Coronary artery (tissue), 2 donors: Measurements from ENCODE around the gene CDYL.

Source experiments
- DNase-seq: peaks from one replicate; pipeline ENCODE4 v3.0.0-alpha.2; 2017; ENCODE audit warnings: low spot score
- H3K27ac ChIP-seq, 2 donors: fragments of 200-600 bp; sonication (generic); one replicate each; pipeline ENCODE4 v1.5.1; 2016 to 2019
- H3K4me3 ChIP-seq: fragments of 200-600 bp; sonication (generic); 2 replicates; pipeline ENCODE4 v1.5.1; 2016; ENCODE audit warnings: mild to moderate bottlenecking, moderate library complexity
- TF ChIP-seq, protein P1 (sequence below): fragments of 200-600 bp; sonication (generic); IDR thresholded peaks from one replicate; pipeline ENCODE4 v1.5.1; 2019; ENCODE audit warnings: antibody characterized with exemption

CDYL gene

DNA sequence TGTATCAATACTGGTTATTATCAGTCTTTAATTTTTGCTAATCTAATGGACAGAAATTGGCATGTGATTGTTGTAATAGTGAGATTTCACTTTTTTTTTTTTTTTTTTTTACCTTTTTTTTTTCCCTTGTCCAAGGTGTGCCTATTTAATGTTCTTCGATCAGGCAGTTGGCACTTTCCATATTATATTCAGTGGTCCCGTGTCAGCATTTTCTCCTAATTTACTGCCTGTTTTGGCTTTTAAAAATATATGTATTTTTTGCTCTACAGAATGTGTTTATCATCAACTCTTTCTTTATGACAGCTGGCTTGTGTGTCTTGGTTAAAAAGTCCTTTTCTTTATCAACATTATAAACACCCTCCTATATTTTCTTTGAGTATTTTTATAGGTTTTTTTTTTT lies 39.4 kb downstream of the CDYL start:
- TF ChIP-seq, protein P1, sequence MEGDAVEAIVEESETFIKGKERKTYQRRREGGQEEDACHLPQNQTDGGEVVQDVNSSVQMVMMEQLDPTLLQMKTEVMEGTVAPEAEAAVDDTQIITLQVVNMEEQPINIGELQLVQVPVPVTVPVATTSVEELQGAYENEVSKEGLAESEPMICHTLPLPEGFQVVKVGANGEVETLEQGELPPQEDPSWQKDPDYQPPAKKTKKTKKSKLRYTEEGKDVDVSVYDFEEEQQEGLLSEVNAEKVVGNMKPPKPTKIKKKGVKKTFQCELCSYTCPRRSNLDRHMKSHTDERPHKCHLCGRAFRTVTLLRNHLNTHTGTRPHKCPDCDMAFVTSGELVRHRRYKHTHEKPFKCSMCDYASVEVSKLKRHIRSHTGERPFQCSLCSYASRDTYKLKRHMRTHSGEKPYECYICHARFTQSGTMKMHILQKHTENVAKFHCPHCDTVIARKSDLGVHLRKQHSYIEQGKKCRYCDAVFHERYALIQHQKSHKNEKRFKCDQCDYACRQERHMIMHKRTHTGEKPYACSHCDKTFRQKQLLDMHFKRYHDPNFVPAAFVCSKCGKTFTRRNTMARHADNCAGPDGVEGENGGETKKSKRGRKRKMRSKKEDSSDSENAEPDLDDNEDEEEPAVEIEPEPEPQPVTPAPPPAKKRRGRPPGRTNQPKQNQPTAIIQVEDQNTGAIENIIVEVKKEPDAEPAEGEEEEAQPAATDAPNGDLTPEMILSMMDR = no peak
- Histone ChIP-seq H3K4me3 (no peak overlapping the region), H3K27ac (no peak overlapping the region)
- DNase-seq = no peak

DNA sequence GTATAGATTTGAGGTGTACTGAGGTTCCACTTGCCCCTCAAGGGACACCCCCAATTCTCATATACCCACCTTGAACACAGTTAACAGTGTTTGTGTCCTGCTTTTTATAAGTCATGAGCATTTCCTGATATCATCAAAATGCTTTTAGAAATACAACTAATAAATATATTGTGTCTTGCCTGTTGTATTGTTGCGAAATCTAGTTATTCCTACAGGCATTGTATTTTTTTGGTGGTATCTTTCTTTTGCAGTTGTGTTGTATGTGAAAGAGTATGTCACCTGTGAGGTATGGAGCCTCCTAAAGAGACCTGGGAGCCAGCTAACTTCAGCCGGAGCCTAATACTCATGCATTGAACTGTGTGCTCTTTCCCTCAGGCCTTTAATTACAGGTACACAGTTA lies 40.7 kb downstream of the CDYL start:
- TF ChIP-seq, protein P1 = no peak
- DNase-seq = no peak
- no peak overlapping the region for H3K27ac ChIP-seq
- no peak overlapping the region for H3K4me3 ChIP-seq

DNA sequence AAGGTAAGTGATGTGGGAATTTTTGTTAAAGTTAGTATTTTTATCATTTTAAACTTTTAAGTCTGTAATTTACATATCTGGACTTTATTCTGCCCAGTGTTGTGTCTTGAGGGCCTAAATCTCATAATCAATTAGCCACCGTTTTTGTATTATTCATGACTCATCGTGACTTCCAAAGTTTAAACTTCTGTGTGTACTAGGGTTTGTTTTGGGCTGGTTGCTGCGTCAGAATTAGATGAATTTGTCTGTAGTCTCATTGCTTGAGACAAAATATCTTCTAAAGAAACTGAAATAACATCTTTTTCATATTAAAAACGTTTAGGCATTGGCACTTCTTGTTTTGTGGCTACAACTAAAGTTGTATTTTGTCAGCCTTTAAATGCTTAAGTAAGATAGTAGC lies 41.3 kb downstream of the CDYL start:
- Histone ChIP-seq H3K4me3 (no peak overlapping the region), H3K27ac (no peak overlapping the region)
- DNase-seq = no peak
- TF ChIP-seq, protein P1 = no peak

DNA sequence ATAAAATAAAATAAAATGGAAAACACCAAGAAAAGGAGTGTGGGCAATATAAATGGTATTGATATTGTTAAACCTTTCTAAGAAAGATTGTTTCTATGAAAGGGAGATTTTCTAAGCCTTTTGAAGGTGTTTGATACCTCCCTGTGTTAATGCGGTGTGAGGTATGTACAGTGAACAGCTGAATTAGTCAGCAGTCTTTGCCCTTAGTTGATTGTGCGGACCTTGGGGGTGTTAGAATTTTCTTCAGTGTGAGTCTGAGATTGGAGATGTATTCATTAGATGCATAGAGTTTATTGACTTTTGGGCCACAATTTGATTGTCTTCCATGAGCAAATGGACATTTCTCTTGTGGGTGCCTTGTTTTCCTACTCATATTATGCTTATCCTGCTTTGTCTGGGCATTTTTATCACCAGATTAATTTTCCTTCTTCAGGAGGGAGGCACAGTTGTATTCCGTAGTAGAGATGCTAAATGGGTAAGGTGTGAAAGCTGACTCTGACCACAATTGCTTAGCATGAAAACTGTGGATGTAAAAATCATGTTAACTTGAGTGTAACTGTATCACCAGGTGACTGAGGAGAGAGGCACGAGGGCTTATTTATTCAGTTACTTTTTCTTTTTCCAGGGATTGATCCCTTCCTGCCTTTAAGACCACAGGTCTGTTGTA lies 42.2 kb downstream of the CDYL start:
- DNase-seq = no peak
- Histone ChIP-seq H3K4me3 (no peak overlapping the region), H3K27ac (no peak overlapping the region)
- TF ChIP-seq, protein P1 = no peak

DNA sequence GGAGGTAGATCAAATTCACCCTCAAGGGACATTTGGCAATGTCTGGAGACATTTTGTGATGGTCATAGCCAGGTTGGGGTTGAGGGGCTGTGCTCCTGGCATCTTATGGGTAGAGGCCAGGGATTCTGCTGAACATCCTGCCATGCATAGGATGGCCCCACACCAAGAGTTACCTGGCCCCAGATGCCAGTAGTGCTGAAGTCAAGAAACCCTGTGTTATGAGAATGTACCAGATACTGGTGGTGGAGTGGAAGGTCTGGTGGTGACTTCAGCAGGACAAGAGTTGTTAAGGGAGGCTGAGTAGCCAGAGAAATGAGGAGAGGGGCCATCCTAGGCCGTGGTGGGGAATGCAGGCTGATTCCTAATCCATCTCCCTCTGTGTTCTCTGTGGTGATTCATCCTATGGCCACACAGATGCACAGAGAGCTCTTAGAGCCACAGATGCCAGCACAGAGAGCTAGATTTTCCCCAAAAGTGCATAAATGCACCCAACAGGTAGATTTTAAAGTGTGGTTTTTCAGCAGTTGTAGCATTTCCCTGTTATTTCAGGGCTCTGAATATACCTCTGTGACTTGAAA lies 43.6 kb downstream of the CDYL start:
- Histone ChIP-seq H3K27ac (no peak overlapping the region), H3K4me3 (no peak overlapping the region)
- TF ChIP-seq, protein P1 = no peak
- DNase-seq = no peak

DNA sequence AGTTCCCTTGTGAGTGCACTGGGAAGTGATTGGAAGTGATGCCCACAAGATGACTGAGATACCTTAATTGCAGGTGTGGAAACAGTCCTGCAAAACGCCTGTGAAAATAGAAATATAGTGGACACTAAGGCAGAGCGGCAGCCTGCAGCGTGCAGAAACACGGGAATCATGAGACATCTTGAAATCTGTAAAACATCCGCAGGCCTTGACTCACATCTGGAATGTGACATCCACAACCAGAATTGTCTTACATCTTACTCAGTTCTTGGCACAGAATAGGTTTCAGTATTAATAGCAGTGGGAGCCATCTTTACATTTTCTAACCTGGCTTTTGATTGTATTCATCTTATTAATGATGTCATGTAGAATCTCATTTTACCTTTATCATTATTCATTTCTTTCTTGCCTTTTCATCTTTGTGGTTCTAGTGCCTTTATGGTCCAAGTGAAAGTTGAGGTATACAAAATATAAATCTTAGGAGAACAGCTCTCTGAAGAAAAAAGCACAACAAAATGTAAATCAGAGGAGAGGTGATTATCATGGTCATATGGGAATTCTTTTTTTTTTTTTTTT lies 44.6 kb downstream of the CDYL start:
- Histone ChIP-seq H3K4me3 (no peak overlapping the region), H3K27ac (no peak overlapping the region)
- DNase-seq = no peak
- TF ChIP-seq, protein P1 = no peak

DNA sequence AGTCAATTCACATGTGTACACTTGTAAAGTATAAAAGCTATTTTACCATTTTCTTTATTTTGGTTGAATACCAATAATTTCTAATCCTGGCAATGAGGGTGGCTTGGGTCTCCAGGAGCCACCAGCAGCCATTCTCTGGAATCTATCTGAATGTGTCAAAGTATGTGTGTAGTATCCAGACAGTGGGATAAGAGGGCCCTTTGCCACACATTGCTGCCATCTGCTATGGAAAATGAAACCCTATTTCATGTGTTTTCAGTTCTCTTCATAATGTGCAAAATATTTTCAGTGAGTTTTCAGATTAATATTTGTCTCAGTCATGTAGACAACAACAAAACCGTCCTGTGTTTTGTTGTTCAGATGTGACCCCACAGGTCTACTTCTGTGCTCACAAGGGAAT lies 46.3 kb downstream of the CDYL start:
- TF ChIP-seq, protein P1 = no peak
- no peak overlapping the region for H3K4me3 ChIP-seq
- no peak for DNase-seq
- H3K27ac ChIP-seq = no peak overlapping the region
